HG03103 (cell line): Measurements from ENCODE around the gene MATCAP1.

ENCODE experiments used
- ATAC-seq: cut with Tn5 transposase; IDR thresholded peaks from one replicate; pipeline ENCODE4 v1.9.1; 2021; ENCODE audit warnings: low read depth; ENCODE audit not compliant: unreplicated experiment

Gene MATCAP1

DNA sequence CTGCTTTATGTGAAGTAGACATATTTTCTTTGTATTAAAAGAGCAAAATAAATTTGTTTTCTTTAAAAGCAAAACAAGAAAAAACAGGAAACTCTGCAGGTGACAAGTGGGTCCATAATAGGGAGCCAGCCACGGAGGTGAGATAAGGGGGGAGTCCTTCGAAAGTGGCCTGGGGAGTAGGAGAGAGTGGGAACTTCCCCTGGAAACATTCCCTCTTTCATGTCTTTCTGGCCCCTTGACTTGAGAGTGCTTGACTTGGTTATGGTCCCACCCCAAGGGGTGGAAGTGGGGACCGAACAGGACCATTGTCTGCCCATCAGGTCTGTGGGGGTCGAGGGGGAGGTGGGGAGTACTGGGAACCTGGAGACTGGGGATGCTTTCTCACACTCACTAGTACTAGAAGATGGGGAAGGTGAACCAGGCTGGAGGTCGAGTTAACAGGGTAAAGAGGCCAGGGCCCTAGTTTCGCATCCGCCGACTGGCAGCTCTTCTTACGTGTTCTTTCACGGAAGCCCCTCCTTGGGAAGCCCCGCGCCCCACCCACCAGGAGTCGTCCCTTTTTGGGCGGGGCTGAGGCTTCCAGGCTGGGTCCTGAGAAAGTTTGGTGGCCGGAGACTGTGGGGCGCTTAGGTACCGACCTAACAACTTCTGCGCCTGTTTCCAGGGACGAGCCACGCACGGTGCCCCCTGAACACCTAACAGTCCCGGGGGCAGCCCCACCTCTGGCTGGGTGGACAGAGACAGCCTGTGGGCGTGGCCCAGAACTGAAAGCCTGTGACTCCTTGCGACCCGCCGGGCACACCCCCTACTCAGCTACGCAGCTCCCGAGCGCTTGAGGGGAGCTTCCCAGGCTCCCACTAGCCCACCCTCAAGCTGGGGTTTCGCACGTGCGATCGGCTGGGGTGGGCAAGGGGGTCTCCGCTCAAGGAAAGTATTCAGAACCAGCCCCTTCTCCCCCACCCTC is 24.8 kb downstream of the MATCAP1 start:
- ATAC-seq: peak; percentile 31

DNA sequence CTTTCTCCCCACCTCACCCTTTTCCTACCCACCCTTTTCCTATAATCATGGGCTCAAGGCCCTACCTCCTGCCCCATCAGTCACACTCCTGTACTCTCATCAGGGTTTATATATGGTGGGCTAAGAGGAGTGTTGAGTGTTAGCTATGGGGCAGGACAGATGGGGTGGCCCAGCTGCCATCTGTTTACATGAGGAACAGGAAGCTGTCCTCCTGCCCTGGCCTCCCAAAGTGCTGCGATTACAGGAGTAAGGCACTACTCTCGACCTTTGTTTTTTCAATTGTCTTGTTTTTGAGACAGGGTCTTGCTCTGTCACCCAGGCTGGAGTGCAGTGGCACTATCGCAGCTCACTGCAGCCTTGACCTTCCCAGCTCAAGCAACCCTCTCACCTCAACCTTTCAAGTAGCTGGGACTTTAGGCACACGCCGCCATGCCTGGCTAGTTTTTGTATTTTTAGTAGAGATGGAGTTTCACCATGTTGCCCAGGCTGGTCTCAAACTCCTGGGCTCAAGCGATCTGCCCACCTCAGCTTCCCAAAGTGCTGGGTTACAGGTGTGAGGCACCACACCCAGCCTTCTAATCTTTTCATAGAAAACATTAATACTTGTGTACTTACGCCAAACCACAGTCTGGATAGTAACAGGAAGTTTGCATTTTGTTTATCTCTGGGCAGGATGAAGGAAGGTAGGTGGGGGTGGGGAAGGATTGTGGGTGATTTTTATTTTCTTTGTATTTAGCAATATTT is 25.7 kb downstream of the MATCAP1 start:
- no peak for ATAC-seq

- ATAC-seq: no peak
Measured at GRCh38 chr16:67157106-67157748, 26.5 kb downstream of the MATCAP1 start.

- no peak for ATAC-seq
Measured at GRCh38 chr16:67156143-67156844, 27.5 kb downstream of the MATCAP1 start.

GRCh38 chr16:67155295-67156142 is 28.2 kb downstream of the MATCAP1 start:
- no peak for ATAC-seq

GRCh38 chr16:67154578-67155294 is 29.0 kb downstream of the MATCAP1 start:
- ATAC-seq: no peak

GRCh38 chr16:67151431-67152097 is 32.2 kb downstream of the MATCAP1 start:
- ATAC-seq: no peak

- ATAC-seq: no peak
Measured at GRCh38 chr16:67150833-67151396, 32.8 kb downstream of the MATCAP1 start, which contains the start of gene B3GNT9. B3GNT9 (minus strand) TSS chr16:67150998; CDS start chr16:67150485, 513 bp downstream.

DNA sequence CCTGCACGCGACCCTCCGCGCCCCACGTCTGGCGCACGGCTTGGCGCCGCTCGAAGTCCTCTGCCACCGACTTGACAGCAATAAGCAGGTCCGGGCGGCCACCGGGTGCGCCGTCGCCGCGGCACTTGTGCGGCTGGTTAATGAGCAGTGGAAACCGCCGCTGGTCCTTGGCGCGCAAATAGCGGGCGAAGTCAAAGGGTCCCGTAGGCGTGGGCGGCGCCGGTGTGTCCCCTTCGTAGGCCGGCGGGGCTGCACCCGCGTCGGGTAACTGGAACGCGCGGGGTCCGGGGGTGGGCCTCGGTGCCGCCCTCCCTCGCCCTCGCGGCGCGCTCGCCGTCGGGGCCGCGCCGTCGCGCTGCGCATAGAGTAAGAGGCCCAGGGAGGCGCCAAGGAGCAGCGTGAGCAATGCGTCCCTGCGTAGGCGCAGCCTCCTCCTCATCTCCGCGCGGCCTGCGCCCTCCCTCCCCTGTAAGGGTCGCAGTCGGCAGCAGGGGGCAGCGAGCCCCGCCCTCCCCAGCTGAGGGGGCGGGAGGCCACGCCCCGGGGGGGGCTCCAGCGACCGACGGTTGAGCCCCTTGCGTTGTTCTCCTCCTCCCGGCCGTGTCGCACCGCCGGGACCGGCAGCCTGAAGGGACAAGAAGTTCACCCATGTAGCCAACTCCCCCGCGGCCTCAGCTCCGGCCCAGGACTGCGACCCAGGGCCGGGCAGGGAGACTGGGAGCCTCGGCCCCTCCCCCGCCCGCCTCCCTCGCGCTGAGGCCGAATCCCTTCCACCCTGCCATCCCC is 33.5 kb downstream of the MATCAP1 start:
- no peak for ATAC-seq

DNA sequence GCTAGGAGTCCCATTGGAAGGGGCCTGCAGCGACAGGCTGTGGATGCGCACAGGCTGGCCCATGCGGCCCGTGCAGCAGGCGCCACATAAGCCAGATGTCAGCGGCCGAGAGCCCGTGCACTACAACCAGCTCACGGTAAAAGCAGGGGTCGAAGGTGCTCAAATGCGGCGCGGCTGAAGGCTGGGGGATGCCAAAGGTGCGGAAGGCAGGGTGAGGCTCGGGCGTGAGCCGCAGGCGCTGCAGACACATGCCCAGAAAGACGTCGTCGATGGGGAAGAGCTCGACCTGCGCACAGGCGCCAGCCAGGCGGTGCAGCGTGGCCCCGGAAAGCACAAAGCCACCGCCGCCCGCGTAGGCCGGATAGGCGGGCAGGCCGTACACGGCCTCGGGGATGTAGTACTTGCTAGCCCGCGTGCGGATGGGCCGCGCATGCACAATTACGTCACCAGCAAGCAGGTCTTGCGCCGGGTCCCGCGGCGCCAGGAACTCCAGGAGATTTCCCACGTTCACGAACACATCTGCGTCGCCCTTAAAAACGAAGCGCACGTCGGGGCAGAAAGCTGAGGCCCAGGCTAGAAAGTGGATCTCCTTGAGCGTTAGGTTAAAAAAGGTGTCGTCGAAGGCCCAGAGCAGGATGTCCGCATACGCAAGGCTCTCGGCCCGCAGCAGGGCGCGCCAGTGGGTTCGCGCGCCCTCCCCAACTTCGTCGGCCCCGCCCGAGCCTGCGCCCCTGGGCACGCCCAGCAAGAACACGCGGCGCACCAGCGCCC is 34.3 kb downstream of the MATCAP1 start:
- no peak for ATAC-seq

GRCh38 chr16:67148656-67149275 is 35.0 kb downstream of the MATCAP1 start:
- no peak for ATAC-seq

DNA sequence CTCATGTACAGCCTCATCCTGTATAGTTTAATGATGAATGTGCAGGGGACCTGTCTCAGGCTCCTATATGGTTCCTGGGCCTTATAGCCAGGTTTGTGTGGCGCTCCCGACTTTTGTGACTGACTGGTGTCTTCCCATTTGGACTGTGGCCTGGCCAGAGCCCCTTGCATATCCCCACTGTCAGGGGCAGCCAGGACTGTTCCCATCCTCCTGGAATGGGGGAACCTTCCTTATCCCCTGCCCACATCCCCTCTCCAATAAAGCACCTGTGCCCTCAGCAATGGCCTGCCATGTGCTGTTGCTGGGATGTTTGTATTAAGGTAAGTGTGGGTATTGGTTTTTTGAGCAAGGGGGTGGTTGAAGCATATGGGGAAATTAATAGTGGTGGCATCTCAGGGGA is 35.5 kb downstream of the MATCAP1 start:
- no peak for ATAC-seq

- ATAC-seq: no peak
Measured at GRCh38 chr16:67147437-67148140, 36.2 kb downstream of the MATCAP1 start.

- ATAC-seq: no peak
Measured at GRCh38 chr16:67146523-67147357, 37.0 kb downstream of the MATCAP1 start.

DNA sequence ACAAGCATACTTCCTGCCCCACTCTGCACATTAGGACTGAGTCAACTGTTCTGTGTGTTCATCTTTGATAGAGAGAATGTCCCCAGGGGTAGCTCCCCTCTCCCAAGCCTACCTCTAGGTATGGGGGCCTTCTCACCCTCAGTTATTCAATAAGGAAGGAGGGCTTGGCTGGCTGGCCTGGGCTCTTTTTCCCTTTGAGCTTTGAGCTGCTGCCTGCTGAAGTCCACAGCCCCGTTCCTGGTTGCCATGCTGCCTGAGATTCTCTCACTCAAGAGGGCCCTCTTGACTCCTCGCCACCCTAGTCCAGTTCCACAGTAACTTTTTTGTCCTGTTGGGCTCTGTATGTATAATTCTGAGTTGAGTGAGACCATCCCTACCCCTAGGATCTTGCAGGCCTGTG is 38.0 kb downstream of the MATCAP1 start:
- ATAC-seq: no peak
